ENCODE data around the gene ANKRD17. TPM values are rescaled to one million over a fixed set of nuclear protein-coding genes. Genes with fewer than 3 reads are reported as not detected.

The ANKRD17 gene
- total and polyA plus RNA-seq, 9 of the 15 experiments (the other 6 are each of a cell fraction or from before 2014, with no cell fraction given): 25.5 to 86.9 (median 52.2) TPM

GRCh38 chr4:73257651-73258435 is 755 bp downstream of the ANKRD17 start (continued):
- TF ChIP-seq TAF7 (tag; IDR thresholded peaks at IDR 0.05) (peak; percentile 22; the same call in 1 of the 2 replicates), XRCC5 (IDR thresholded peaks at IDR 0.05; ENCODE audit: low read depth, low read length) (0 out of 2 replicates have a peak, but pooled peaks have one; percentile 3), ZNF311 (CRISPR knock-in tag; IDR thresholded peaks at IDR 0.05) (no peak), FOXP4 (CRISPR knock-in tag; IDR thresholded peaks at IDR 0.05; ENCODE audit: borderline replicate concordance) (no peak), FOXA1 (IDR thresholded peaks at IDR 0.05; ENCODE audit: borderline replicate concordance) (no peak), MLLT1 (IDR thresholded peaks at IDR 0.05) (peak; percentile 35 to 41; a peak in 1 of 4 replicates), SMAD2 (IDR thresholded peaks at IDR 0.05; ENCODE audit: low read depth, low read length) (no peak), MAX (CRISPR knock-in tag; IDR thresholded peaks at IDR 0.05) (peak; percentile 45; the same call in 1 of the 2 replicates), CHD4 (IDR thresholded peaks at IDR 0.05; ENCODE audit: insufficient read depth, insufficient replicate concordance, low read depth, low read length, poor library complexity, severe bottlenecking) (no peak), OTX1 (CRISPR knock-in tag; IDR thresholded peaks at IDR 0.05) (peak; percentile 44; the same call in 1 of the 2 replicates), THAP12 (CRISPR knock-in tag; IDR thresholded peaks at IDR 0.05) (no peak), TSHZ1 (CRISPR knock-in tag; IDR thresholded peaks at IDR 0.05) (no peak), HDAC2 (IDR thresholded peaks at IDR 0.05) (no peak), PHF20 (IDR thresholded peaks at IDR 0.05; ENCODE audit: partially characterized antibody) (peak; percentile 10), KDM4B (IDR thresholded peaks at IDR 0.05; ENCODE audit: borderline replicate concordance in 2 of 2, low read depth in 1 of 2) (peak in 1 of 2 experiments; percentile 59; a peak in 1 of 4 replicates)
